HepG2 (cell line): ENCODE results near the gene STX2. TPM values are rescaled to one million over a fixed set of nuclear protein-coding genes. Genes with fewer than 3 reads are reported as not detected.

Experiments
- ARNT2 ChIP-seq: sonication (generic); formaldehyde crosslinking; IDR thresholded peaks from 2 replicates; pipeline ENCODE4 v1.8.0; 2022; ENCODE audit warnings: mild to moderate bottlenecking, low read depth, missing genetic modification reagents, moderate library complexity
- ATAD3A ChIP-seq: sonication (generic); formaldehyde crosslinking; IDR thresholded peaks from 2 replicates; pipeline ENCODE4 v1.4.0; 2020; ENCODE audit warnings: missing genetic modification reagents
- ATF7-NPFF ChIP-seq: sonication (generic); formaldehyde crosslinking; IDR thresholded peaks from 2 replicates; pipeline ENCODE4 v1.8.1; 2023; ENCODE audit warnings: mild to moderate bottlenecking, low read depth, missing genetic modification reagents, moderate library complexity
- BORCS8-MEF2B ChIP-seq: sonication (generic); formaldehyde crosslinking; IDR thresholded peaks from 2 replicates; pipeline ENCODE4 v1.8.0; 2022; ENCODE audit warnings: mild to moderate bottlenecking, missing genetic modification reagents
- DBP ChIP-seq: sonication (generic); formaldehyde crosslinking; IDR thresholded peaks from 2 replicates; pipeline ENCODE4 v1.4.0; 2020; ENCODE audit warnings: missing genetic modification reagents; ENCODE audit errors: not compliant biosample characterization
- DMAP1 ChIP-seq: IDR thresholded peaks from 2 replicates; pipeline ENCODE4 v1.6.1; 2016
- FOXA1 ChIP-seq, 2 experiments: fragments of 450-650 bp in 1 of 2; sonication (generic) in 1 of 2; formaldehyde crosslinking in 1 of 2; IDR thresholded peaks; 2 replicates each; pipeline versions ENCODE4 v1.4.0 to v1.6.1; 2016 to 2020; ENCODE audit warnings: missing genetic modification reagents in 1 of 2
- HMG20A ChIP-seq: IDR thresholded peaks from 2 replicates; pipeline ENCODE4 v1.6.1; 2016; ENCODE audit warnings: borderline replicate concordance
- HNRNPK ChIP-seq: fragments of 200-400 bp; formaldehyde crosslinking; IDR thresholded peaks from 2 replicates; pipeline ENCODE4 v1.6.1; 2018; ENCODE audit warnings: low read length, low read depth, moderate library complexity, mild to moderate bottlenecking; ENCODE audit not compliant: poor library complexity, severe bottlenecking
- NFKBIZ ChIP-seq: IDR thresholded peaks from 2 replicates; pipeline ENCODE4 v1.6.1; 2018; ENCODE audit warnings: missing genetic modification reagents, missing compliant biosample characterization
- NPAS2 ChIP-seq: sonication (generic); formaldehyde crosslinking; IDR thresholded peaks from 2 replicates; pipeline ENCODE4 v1.8.0; 2022; ENCODE audit warnings: mild to moderate bottlenecking, missing genetic modification reagents, borderline replicate concordance
- SOX6 ChIP-seq, 2 experiments: fragments of 450-650 bp in 1 of 2; sonication (generic) in 1 of 2; formaldehyde crosslinking in 1 of 2; IDR thresholded peaks; 2 replicates each; pipeline versions ENCODE4 v1.4.0 to v1.6.1; 2017 to 2020; ENCODE audit warnings: antibody characterized with exemption in 1 of 2, mild to moderate bottlenecking in 1 of 2, missing genetic modification reagents in 1 of 2
- XRCC5 ChIP-seq: fragments of 200-400 bp; formaldehyde crosslinking; optimal IDR thresholded peaks from 2 replicates; pipeline ENCODE3; 2017; ENCODE audit warnings: mild to moderate bottlenecking, low read length
- ZFY ChIP-seq: sonication (generic); formaldehyde crosslinking; IDR thresholded peaks from 2 replicates; pipeline ENCODE4 v1.4.0; 2020; ENCODE audit warnings: missing genetic modification reagents
- ZMAT3 ChIP-seq: sonication (generic); formaldehyde crosslinking; conservative IDR thresholded peaks from 2 replicates; pipeline ENCODE4 v1.7.0; 2021; ENCODE audit warnings: missing genetic modification reagents
- ZNF18 ChIP-seq: sonication (generic); formaldehyde crosslinking; IDR thresholded peaks from 2 replicates; pipeline ENCODE4 v1.8.0; 2022; ENCODE audit warnings: mild to moderate bottlenecking, missing genetic modification reagents; ENCODE audit not compliant: insufficient replicate concordance
- ZNF264 ChIP-seq: sonication (generic); formaldehyde crosslinking; IDR thresholded peaks from 2 replicates; pipeline ENCODE4 v1.4.0; 2020; ENCODE audit warnings: missing genetic modification reagents
- ZNF280D ChIP-seq: sonication (generic); formaldehyde crosslinking; IDR thresholded peaks from 2 replicates; pipeline ENCODE4 v1.5.1; 2020; ENCODE audit warnings: mild to moderate bottlenecking, missing genetic modification reagents
- ZNF550 ChIP-seq: sonication (generic); formaldehyde crosslinking; IDR thresholded peaks from 2 replicates; pipeline ENCODE4 v1.4.0; 2020; ENCODE audit warnings: mild to moderate bottlenecking, missing genetic modification reagents, borderline replicate concordance
- ZNF644 ChIP-seq: IDR thresholded peaks from 2 replicates; pipeline ENCODE4 v1.6.1; 2016; ENCODE audit warnings: low read depth
- ZNF879 ChIP-seq: sonication (generic); formaldehyde crosslinking; IDR thresholded peaks from 2 replicates; pipeline ENCODE4 v1.8.1; 2023; ENCODE audit warnings: missing genetic modification reagents
- polyA plus RNA-seq, 8 experiments: library from polyadenylated mRNA; depleted of rRNA in 3 of 8; stranded (reverse) in 7 of 8; unstranded in 1 of 8; fragments of >200 nt; fragmentation: Illumina TruSeq in 4 of 8; extraction: Trizol in 4 of 8; gene quantifications; 2 replicates each; pipeline versions ENCODE4 v1.2.1 to v1.2.3, GENCODE V29; 2011 to 2016; ENCODE audit warnings: low read depth in 4 of 8, missing spikeins in 1 of 8, mixed read lengths in 1 of 8; ENCODE audit not compliant: insufficient read depth in 1 of 8
- total RNA-seq, 5 experiments: library from RNA; depleted of rRNA; stranded (reverse); fragments of >200 nt; fragmentation: Illumina TruSeq; extraction: Trizol; gene quantifications; 2 replicates each; pipeline ENCODE4 v1.2.3, GENCODE V29; 2016; ENCODE audit warnings: low read depth in 1 of 5

STX2 gene
- total and polyA plus RNA-seq, 2 of the 13 experiments (the other 11 are each of a cell fraction or from before 2014, with no cell fraction given) = 13.4 to 25.1 TPM

- no peak for TF ChIP-seq SOX6 (IDR thresholded peaks at IDR 0.05)
- peak; percentile 23; the same call in 1 of the 2 replicates for TF ChIP-seq SOX6 (CRISPR knock-in tag; IDR thresholded peaks at IDR 0.05)
- 0 out of 2 replicates have a peak, but pooled peaks have one; percentile 58 for TF ChIP-seq ARNT2 (CRISPR knock-in tag)
- 0 out of 2 replicates have a peak, but pooled peaks have one; percentile 24 for TF ChIP-seq ZNF280D
- no peak for TF ChIP-seq ZNF644
- TF ChIP-seq DBP = no peak
- TF ChIP-seq NPAS2 = no peak
- no peak for TF ChIP-seq ZNF18 (CRISPR knock-in tag)
- TF ChIP-seq ZFY = no peak
- no peak for TF ChIP-seq ZMAT3 (CRISPR knock-in tag)
- TF ChIP-seq ZNF550 (CRISPR knock-in tag) = no peak
- no peak for TF ChIP-seq ZNF879 (CRISPR knock-in tag)
- TF ChIP-seq NFKBIZ (CRISPR knock-in tag) = 0 out of 2 replicates have a peak, but pooled peaks have one; percentile 53
- no peak for TF ChIP-seq HNRNPK
- peak; percentile 53 for TF ChIP-seq XRCC5
- TF ChIP-seq FOXA1 (IDR thresholded peaks at IDR 0.05) = no peak
- no peak for TF ChIP-seq FOXA1 (CRISPR knock-in tag; IDR thresholded peaks at IDR 0.05)
- TF ChIP-seq ATAD3A (CRISPR knock-in tag) = no peak
- peak; percentile 75; the same call in 1 of the 2 replicates for TF ChIP-seq DMAP1 (CRISPR knock-in tag)
- no peak for TF ChIP-seq HMG20A (CRISPR knock-in tag)
- no peak for TF ChIP-seq ZNF264
- 0 out of 2 replicates have a peak, but pooled peaks have one; percentile 47 for TF ChIP-seq BORCS8-MEF2B (CRISPR knock-in tag)
- TF ChIP-seq ATF7-NPFF (CRISPR knock-in tag) = peak; percentile 51; the same call in 1 of the 2 replicates
These were observed 12.8 kb downstream of the STX2 start (continued) for GRCh38 chr12:130826151-130826801.
